Measurements from ENCODE around the gene CHST7.
A peak's percentile ranks its signal among the peaks of the same experiment; 100 is the strongest.

Gene CHST7

DNA sequence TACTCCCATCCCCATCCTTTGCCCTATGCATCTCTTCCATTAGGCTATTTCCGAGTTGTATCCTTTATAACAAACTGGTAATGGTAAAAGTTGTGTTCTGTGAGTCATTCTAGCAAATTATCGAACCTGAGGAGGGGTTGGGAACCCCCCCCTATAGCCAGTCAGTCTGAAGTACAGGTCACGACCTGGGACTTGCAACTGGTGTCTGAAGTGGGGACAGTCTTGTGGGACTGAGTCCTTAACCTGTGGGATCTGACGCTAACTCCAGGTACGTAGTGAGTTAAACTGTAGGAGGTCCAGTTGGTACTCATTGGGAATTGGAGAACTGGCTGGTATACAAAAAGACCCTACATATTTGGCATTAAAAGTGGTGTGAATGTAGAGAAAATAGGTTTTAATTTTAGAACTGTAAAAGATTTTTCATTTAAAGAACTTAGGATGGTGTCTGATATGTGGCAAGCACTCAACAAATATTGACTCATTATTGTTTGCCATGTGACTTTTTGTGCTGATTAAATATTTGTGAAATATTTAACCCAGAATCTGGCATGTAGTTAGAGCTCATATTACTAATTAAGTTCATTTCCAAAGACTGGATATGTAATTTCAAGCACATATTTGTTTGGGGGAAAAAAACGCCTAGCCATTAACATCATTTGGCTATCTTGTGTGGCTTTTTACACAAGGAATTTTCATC is 50.7 kb downstream of the CHST7 start:
- no peak for DNase-seq
- H3K27me3 ChIP-seq = no peaks in the 10 kb centered on the region
- H3K4me1 ChIP-seq = peaks cover 0 to 11% (median 0%) of the 10 kb centered on the region in 4 donors
- no peak overlapping the region for H3K4me3 ChIP-seq
- no peaks in the 10 kb centered on the region for H3K36me3 ChIP-seq
- no peak overlapping the region for H3K27ac ChIP-seq
- TF ChIP-seq, protein P1, sequence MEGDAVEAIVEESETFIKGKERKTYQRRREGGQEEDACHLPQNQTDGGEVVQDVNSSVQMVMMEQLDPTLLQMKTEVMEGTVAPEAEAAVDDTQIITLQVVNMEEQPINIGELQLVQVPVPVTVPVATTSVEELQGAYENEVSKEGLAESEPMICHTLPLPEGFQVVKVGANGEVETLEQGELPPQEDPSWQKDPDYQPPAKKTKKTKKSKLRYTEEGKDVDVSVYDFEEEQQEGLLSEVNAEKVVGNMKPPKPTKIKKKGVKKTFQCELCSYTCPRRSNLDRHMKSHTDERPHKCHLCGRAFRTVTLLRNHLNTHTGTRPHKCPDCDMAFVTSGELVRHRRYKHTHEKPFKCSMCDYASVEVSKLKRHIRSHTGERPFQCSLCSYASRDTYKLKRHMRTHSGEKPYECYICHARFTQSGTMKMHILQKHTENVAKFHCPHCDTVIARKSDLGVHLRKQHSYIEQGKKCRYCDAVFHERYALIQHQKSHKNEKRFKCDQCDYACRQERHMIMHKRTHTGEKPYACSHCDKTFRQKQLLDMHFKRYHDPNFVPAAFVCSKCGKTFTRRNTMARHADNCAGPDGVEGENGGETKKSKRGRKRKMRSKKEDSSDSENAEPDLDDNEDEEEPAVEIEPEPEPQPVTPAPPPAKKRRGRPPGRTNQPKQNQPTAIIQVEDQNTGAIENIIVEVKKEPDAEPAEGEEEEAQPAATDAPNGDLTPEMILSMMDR (IDR thresholded peaks at IDR 0.05) = no peak
- intact Hi-C loops (cut with DNase I; ENCODE audit: low total_unique reads) = no loop called here
- peaks cover 0 to 7% (median 5%) of the 10 kb centered on the region in 3 donors for H3K9me3 ChIP-seq

DNA sequence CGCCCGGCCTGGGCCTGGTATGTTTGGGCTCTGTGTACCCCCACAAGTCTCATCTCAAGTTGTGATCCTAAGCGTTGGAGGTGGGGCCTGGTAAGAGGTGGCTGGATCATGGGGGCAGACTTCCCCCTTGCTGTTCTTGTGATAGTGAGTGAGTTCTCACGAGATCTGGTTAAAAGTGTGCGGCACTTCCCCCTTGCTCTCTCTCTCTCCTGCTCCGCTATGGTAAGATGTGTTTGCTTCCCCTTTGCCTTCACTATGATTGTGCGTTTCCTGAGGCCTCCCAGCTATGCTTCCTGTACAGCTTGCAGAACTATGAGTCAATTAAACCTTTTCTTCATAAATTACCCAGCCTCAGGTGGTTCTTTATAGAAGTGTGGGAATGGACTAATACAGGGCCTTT is 53.0 kb downstream of the CHST7 start:
- TF ChIP-seq, protein P1 (IDR thresholded peaks at IDR 0.05) = no peak
- DNase-seq = peak in 1 of 2 donors; percentile 23
- no peak overlapping the region for H3K4me3 ChIP-seq
- no peaks in the 10 kb centered on the region for H3K36me3 ChIP-seq
- H3K4me1 ChIP-seq = peaks cover 0 to 11% (median 0%) of the 10 kb centered on the region in 4 donors
- no peaks in the 10 kb centered on the region for H3K9me3 ChIP-seq
- H3K27me3 ChIP-seq = no peaks in the 10 kb centered on the region
- intact Hi-C loops (cut with DNase I; ENCODE audit: low total_unique reads) = no loop called here
- no peak overlapping the region for H3K27ac ChIP-seq

DNA sequence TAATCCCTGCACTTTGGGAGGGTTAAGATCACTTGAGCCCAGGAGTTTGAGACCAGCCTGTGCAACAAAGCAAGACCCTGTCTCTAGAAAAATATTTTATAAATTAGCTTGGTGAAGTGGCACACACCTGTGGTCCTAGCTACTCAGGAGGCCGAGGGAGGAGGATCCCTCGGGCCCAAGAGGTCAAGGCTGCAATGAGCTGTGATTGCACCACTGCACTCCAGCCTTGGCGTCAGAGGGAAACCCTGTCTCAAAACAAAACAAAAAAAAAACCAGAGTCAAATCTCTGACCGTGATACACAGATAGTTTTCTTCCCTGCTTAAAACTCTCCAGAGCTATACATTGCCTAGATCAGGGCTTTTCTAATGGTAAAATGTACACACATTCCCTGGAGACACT is 53.5 kb downstream of the CHST7 start:
- Histone ChIP-seq H3K27ac (no peak overlapping the region), H3K27me3 (no peaks in the 10 kb centered on the region), H3K9me3 (no peaks in the 10 kb centered on the region), H3K4me1 (peaks cover 0 to 7% (median 0%) of the 10 kb centered on the region in 4 donors), H3K36me3 (no peaks in the 10 kb centered on the region), H3K4me3 (no peak overlapping the region)
- TF ChIP-seq, protein P1 (IDR thresholded peaks at IDR 0.05) = no peak
- no peak for DNase-seq
- intact Hi-C loops (cut with DNase I; ENCODE audit: low total_unique reads) = no loop called here

DNA sequence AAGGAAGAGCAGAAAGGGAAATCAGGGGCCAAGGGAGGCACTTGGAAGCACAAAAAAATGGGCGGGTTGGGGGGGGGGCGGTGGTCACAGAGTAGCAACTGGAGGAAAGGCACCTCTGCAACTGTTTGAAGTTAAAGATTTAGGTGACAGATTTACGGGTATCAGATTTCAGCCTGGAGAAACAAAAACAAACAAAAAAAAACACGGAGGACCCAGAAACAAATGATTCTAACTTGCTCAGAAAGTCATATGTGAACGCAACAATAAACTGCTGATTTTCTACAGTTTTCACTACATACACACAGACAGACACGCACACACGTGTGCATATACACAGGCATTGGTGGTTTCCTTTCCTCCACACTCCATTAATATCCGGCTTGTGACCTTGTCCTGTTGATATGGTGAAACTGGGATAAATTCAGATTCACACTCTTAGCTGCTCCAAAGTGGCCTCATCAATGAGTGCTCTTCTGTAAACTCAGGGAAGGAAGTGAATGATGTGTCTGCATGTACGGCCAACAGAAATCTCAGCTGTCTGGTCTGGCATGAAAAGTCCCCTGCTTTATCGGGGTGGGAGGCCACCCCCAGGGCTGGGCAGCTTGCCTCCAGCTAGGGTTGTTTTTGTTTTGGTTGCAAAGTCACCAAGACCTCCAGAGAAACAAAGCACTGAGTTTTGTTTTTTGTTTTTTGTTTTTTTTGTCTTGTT is 54.3 kb downstream of the CHST7 start:
- no peak overlapping the region for H3K27ac ChIP-seq
- TF ChIP-seq, protein P1 (IDR thresholded peaks at IDR 0.05) = no peak
- intact Hi-C loops (cut with DNase I; ENCODE audit: low total_unique reads) = no loop called here
- DNase-seq = peak in 1 of 2 donors; percentile 40
- H3K9me3 ChIP-seq = no peaks in the 10 kb centered on the region
- no peaks in the 10 kb centered on the region for H3K27me3 ChIP-seq
- H3K36me3 ChIP-seq = no peaks in the 10 kb centered on the region
- H3K4me3 ChIP-seq = no peak overlapping the region
- H3K4me1 ChIP-seq = peaks cover 0 to 2% (median 0%) of the 10 kb centered on the region in 4 donors

DNA sequence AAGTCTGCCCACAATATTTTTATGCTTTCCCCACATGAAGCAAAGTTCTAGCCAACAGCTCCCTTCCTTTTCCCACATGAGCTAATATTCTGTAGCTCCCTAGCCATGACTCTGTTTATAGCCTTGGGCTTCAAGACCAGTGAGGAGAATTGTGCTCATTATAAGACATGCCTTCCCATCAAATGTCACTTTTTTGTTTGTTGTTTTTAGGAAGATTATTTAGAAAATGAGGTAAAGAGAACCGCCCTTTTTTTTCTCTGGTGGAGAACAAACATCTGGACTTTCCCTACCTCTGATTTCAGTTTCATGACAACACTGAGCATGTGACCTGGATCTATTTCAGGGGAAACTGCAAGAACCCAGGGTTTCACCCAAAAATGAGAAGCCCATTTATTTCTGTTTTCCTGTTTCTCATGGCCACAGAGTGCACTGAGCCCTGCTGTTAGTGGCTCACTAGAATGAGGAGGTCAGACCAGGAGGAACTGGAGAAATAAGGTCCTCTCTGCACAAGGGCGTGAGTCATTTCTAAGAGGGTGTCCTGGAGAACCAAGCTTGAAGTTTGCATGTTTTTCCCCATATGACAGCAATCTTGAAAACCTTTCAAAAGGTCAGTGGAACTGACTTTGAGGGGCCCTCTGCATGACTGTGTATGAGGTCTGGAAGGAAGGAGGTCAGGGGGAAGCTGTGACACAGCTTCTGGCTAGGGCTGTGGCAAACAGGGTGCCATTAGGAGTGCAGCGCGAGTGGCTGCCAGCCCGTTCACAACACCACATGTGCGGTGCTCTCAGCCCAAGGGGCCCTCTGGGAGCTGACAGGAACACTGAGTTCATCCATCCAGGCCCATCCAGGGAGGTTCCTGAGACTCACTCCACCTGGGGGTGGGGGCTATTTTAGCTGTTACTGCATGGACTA is 55.2 kb downstream of the CHST7 start:
- no peaks in the 10 kb centered on the region for H3K9me3 ChIP-seq
- intact Hi-C loops (cut with DNase I; ENCODE audit: low total_unique reads) = no loop called here
- H3K4me3 ChIP-seq = no peak overlapping the region
- no peak overlapping the region for H3K27ac ChIP-seq
- no peaks in the 10 kb centered on the region for H3K27me3 ChIP-seq
- no peaks in the 10 kb centered on the region for H3K4me1 ChIP-seq
- TF ChIP-seq, protein P1 (IDR thresholded peaks at IDR 0.05) = no peak
- no peaks in the 10 kb centered on the region for H3K36me3 ChIP-seq
- peak; percentile 80 for DNase-seq
